GM12875 (cell line): ENCODE data around the gene ERGIC1.

Experiments
- H3K4me3 ChIP-seq: one replicate; pipeline ENCODE4 v1.5.1; 2011; ENCODE audit warnings: low read depth, low read length, control low read depth
- CTCF ChIP-seq: IDR thresholded peaks from 2 replicates; pipeline ENCODE4 v1.5.1; 2011; ENCODE audit warnings: low read depth, mild to moderate bottlenecking, control low read depth, inconsistent platforms, low read length, moderate library complexity, borderline replicate concordance; ENCODE audit not compliant: insufficient read depth

The ERGIC1 gene

GRCh38 chr5:172868436-172868923, 34.4 kb downstream of the ERGIC1 start:
- no peak for TF ChIP-seq CTCF
- no peak overlapping the region for H3K4me3 ChIP-seq

- H3K4me3 ChIP-seq, result no peak overlapping the region
- no peak for TF ChIP-seq CTCF
Measured at GRCh38 chr5:172868924-172869591, 35.0 kb downstream of the ERGIC1 start.

- TF ChIP-seq CTCF, result no peak
- no peak overlapping the region for H3K4me3 ChIP-seq
Measured at GRCh38 chr5:172869691-172870090, 35.6 kb downstream of the ERGIC1 start.

GRCh38 chr5:172870291-172870714, 36.3 kb downstream of the ERGIC1 start:
- no peak overlapping the region for H3K4me3 ChIP-seq
- no peak for TF ChIP-seq CTCF

GRCh38 chr5:172870715-172871461, 36.8 kb downstream of the ERGIC1 start:
- H3K4me3 ChIP-seq, result no peak overlapping the region
- TF ChIP-seq CTCF, result no peak

- no peak for TF ChIP-seq CTCF
- no peak overlapping the region for H3K4me3 ChIP-seq
Measured at GRCh38 chr5:172871536-172871935, 37.5 kb downstream of the ERGIC1 start.

- no peak overlapping the region for H3K4me3 ChIP-seq
- TF ChIP-seq CTCF, result no peak
Measured at GRCh38 chr5:172871982-172872381, 37.9 kb downstream of the ERGIC1 start.
